GM18507 (cell line): ENCODE results near the gene MAPT.
"Not testable (repeated sequence)": the region's sequence is repeated elsewhere in the genome, so short reads cannot be mapped to it uniquely, and the experiment has no call there.

Experiments
- DNase-seq: peaks from one replicate; pipeline ENCODE4 v3.0.0; 2011; ENCODE audit warnings: low read depth; ENCODE audit not compliant: insufficient read length; ENCODE audit errors: extremely low spot score
- FAIRE-seq: peaks from 2 replicates; lab custom pipeline; 2011; peaks lifted over from hg19 to GRCh38; lab: Jason Lieb, UNC

MAPT gene

GRCh38 chr17:45857977-45858708 is 36.2 kb upstream of the MAPT start:
- FAIRE-seq (no peak), DNase-seq (no peak)

GRCh38 chr17:45861165-45861564 is 33.2 kb upstream of the MAPT start:
- DNase-seq (no peak), FAIRE-seq (no peak)

- not testable (repeated sequence) for FAIRE-seq, DNase-seq
Measured at GRCh38 chr17:45862127-45862526, 32.2 kb upstream of the MAPT start.

DNA sequence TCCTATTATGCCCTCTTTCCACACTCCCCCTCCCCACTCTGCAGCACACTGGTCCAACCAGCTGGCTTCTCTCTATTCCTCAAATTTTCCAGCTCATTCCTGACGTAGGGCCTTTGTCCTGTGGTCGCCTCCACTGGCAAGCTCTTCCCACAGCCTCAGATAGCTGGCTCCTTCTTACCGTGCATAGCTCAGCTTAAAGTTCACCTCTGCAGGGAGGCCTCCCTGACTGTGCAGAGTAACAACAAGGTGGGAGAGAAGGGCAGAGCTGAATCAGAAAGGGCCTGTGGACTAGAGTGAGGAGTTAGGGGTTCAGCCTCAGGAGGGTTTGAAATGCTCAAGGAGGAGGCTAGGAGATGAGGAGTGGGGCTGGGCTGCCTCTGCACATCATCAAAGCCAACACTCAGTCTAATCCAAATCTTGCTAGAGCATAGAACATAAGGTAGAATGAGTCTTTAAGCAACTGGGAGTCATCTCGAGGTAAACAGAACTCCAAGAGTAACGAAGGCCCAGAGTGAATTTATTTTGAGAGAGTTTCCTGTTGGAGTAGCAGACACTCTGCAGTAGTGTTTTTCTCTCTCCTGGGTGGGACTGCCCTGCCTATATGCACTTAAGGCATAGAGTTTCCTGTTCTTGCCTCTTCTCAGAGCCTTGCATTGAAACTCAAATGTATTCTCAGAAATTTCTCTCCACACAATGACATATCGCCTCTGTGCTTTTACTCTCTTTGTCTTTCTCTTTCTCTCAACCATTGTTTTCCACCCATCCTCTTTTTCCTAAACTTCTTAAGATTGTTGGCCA is 30.3 kb upstream of the MAPT start:
- DNase-seq (no peak), FAIRE-seq (no peak)

DNA sequence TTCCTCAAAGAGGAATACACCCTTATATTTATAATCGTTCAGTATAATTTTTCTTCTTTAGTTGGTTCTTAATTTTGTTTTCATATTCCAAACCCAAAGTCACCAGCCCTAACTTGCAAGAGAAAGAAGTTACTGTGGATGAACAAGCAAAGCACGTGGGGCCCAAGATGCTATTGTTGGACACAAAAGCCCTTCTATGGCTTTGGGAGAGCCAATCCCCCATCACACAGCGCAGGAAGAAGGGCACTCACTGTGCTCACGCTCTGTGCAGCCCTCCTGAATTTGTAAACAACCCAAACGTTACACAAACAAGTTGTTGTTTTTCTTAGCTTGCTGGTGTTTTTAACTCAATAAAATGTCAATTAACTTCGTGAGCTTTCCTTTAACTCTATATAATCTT is 27.2 kb upstream of the MAPT start:
- FAIRE-seq = no peak
- no peak for DNase-seq

- no peak for FAIRE-seq
Measured at GRCh38 chr17:45867702-45868101, 26.7 kb upstream of the MAPT start.

DNA sequence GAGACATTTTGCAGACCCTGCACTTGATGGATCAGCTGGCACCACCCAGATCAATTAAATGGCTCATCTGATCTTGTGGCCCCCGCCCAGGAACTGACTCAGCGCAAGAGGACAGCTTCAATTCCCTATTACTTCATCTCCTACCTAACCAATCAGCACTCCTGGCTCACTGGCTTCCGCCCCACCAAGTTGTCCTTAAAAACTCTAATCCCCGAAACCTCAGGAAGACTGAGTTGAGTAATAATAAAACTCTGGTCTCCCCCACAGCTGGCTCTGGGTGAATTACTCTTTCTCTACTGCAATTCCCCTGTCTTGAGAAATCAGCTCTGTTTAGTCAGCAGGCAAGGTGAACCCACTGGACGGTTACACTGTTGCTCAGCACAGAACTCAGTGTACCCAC is 26.1 kb upstream of the MAPT start:
- FAIRE-seq (no peak), DNase-seq (no peak)

More at GRCh38 chr17:45867702-45868101, 26.7 kb upstream of the MAPT start:
- no peak for DNase-seq

- FAIRE-seq (no peak), DNase-seq (no peak)
Measured at GRCh38 chr17:45869676-45870341, 24.5 kb upstream of the MAPT start.

- DNase-seq (no peak), FAIRE-seq (no peak)
Measured at GRCh38 chr17:45870342-45870974, 23.9 kb upstream of the MAPT start.

DNA sequence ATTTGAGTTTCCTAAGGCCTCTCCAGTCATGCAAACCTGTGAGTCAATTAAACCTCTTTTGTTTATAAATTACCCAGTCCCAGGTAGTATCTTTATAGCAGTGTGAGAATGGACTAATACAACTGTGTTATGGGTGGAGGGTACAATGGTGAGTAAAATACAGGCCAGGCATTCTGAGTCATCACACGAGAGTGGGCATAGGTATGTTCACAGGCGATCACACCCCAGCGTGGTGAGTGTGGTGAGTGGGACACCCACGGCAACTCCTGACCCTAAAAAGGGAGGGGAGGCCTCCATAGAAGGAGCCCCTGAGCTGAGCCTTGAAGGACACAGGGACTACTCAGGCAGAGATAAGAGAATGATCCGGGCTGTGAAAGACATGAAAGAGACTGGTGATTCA is 22.6 kb upstream of the MAPT start:
- DNase-seq (no peak), FAIRE-seq (no peak)

- DNase-seq = no peak
- no peak for FAIRE-seq
Measured at GRCh38 chr17:45873728-45874127, 20.6 kb upstream of the MAPT start.

DNA sequence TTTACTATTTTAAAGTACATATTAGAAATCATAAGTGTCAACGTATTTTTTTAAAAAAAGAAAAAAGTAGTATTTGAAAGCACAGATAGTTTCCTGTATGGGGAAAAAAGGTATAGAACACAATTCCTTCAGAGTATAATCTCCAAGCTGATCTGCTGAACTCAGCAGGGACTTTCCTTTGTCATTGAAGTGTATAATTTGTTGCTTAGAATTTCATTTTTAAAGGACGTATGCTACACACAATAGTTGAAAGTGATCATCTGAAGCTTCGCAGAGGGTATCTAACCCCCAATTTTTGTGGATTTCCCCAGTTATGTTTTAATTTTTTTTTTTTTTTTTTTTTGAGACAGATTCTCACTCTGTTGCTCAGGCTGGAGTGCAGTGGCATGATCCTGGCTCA is 20.2 kb upstream of the MAPT start:
- DNase-seq = no peak
- FAIRE-seq = no peak

DNA sequence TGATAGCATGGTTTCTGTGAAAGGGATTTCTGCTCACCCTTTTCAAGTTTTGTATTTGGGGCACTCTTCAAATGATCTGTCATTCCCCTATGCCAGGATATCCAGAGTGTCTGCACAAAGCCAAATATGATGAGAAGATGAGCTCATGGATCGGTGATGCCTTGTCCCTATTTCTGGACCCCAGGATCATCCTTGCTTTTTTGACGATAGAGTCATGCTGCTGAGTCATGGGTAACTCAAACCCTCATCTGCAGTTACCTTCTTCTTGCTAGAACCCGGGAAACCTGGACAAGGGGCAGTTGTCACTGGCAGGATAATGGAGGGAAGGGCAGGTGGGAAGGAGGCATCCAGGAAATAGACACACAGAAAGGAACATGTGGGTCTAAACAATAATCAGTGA is 17.8 kb upstream of the MAPT start:
- FAIRE-seq (no peak), DNase-seq (no peak)

DNA sequence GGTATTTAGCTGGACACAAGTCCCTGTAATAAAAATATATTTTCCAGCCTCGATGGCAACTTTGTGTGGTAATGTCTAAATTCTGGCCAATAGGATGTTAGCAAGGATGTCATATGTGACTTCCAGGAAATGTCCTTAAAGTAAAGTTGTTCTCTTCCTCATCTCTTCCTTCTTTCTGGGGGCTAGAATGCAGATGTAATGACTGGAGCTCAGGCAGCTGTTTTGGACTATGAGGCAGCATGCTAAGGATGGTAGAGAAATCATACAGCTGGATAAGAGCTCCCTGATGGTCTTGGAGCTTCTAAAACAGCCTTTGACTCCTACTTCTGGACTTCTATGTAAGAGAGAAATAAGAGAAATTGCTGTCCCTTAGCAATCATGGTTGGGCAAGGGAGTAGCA is 16.9 kb upstream of the MAPT start:
- FAIRE-seq (no peak), DNase-seq (no peak)

DNA sequence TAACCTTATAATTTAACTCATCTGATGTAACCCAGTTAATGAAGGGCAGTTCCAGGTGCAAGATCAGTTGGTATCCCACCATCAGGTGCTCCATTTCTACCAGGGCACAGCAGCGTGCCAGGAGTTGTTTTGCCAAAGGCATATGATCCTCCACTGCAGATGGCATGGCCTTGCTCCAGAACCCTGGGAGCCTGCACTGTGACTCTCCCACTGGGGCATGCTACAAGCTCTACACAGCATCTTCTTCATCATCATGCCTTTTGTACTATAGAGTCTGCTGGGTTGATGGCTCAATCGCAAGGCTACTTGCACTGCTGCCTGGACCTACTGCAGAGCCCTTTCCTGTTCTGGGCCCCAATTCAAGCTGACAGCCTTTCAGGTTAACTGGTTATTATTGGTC is 11.3 kb upstream of the MAPT start:
- FAIRE-seq (no peak), DNase-seq (no peak)

DNA sequence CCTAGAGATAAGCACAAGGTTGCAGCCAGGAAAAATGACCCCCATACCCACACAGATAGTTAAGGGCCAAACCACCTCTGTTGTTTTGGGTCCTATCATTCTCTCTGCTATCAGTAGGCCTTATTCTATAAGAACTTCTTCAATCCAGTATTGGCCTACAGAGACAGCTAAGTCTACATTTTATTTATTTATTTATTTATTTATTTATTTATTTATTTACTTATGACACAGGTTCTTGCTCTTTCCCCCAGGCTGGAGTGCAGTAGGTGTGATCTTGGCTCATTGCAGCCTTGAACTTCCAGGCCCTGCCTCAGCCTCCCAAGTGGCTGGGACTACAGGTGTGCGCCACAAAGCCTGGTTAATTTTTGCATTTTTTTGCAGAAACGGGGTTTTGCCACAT is 7.5 kb upstream of the MAPT start:
- no peak for FAIRE-seq

GRCh38 chr17:45888392-45888791 is 6.0 kb upstream of the MAPT start:
- DNase-seq (no peak), FAIRE-seq (no peak)

More for the DNA sequence above, 7.5 kb upstream of the MAPT start:
- no peak for DNase-seq

DNA sequence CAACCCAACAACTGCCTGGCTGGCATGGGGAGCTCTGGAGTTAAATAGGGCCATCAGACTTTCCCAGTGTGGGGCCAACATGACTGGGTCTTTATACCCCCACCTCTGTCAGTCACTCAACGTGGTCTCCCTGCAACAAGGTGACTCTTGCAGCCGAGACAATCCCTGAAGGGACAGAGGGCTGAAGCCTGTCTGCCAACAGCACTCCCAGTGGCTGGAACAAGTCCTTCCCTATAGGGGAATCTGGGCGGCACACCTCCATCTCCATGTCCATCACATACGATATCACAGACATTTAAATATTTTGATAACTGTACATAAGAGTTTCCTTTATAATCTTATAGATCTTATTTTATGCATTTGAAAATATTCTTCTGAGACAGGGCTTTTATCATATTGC is 4.8 kb upstream of the MAPT start:
- DNase-seq (no peak), FAIRE-seq (no peak)

- DNase-seq (no peak), FAIRE-seq (no peak)
Measured at GRCh38 chr17:45893725-45894021, 681 bp upstream of the MAPT start.

- DNase-seq = no peak
- no peak for FAIRE-seq
Measured at GRCh38 chr17:45895304-45895968, 1.1 kb downstream of the MAPT start.
